Amniotic stem cell (primary cell): Measurements from ENCODE around the gene SLC25A53.
"Not testable (repeated sequence)": the region's sequence is repeated elsewhere in the genome, so short reads cannot be mapped to it uniquely, and the experiment has no call there.

Experiments
- DNase-seq: peaks from one replicate; lab custom pipeline; 2025; lab: John Stamatoyannopoulos, UW

The SLC25A53 gene

DNA sequence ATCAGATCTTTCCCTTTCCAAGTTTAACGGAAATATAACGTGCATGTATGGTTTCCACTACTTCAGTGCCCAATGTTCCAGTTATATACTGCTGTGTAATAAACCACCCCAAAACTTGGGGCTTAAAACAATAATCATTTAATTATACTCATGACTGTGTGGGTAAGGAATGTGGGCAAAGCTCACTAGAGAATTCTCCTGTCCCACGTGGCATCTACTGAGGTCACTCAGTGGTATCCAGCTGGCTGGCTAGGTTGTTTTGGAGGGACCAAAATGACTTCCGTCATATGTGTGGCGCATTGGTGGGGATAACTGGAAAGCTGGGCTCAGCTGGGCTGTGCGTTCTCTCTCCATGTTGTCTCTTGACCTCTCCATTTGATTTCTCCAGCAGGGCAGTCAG is 26.0 kb downstream of the SLC25A53 start:
- DNase-seq = no peak

DNA sequence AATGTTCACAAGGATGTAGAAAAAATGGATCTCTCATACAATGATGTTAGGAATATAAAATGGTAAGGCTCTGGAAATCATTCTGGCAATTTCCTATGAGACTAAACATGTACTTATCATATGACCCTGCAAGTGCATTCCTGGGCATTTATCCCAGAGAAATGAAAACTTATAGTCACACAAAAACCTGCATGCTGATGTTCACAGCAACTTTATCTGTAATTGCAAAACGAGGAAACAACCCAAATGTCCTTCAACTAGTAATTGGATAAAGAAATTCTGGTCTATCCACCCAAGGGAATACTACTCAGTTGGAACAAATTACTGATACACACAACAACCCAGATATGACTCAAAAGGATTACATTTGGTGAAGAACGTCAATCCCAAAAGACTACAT is 30.0 kb downstream of the SLC25A53 start:
- no peak for DNase-seq

DNA sequence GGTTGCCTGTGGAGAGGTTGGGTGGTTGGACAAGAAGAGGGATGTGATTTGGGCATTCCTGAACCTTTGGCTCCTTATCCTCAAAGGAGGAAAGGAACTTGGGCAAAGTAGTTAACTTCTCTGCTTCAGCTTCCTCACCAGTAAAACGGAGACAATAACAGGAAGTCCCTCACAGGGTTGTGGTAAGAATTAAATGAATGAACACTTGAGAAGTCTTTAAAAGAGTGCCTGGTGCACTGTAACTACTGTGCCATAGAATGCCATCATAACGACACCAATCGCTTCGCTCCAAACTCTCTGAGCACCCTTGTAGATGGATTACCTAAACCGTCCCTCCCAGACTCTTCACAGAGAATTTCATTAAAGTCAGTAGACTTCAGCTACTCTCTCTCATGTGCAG is 34.0 kb downstream of the SLC25A53 start:
- no peak for DNase-seq

DNA sequence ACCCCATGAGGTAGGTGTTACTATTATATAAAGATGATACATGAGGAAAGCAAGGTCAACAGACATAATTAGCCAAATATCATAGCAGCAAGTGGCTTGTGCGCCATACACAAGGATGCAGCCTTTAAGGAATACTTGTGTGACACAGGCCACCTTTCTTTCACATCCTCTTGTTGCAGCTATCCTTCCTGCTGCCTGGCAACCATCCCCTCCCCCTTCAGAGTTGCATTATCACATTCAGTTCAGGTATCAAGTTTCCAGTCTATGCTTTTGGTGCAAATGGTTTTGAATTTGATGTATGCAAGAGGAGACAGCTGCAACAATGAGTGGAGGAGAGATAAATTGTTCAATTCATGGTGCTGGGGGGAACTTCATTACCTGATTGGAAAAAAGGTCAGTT is 38.0 kb downstream of the SLC25A53 start:
- no peak for DNase-seq

DNA sequence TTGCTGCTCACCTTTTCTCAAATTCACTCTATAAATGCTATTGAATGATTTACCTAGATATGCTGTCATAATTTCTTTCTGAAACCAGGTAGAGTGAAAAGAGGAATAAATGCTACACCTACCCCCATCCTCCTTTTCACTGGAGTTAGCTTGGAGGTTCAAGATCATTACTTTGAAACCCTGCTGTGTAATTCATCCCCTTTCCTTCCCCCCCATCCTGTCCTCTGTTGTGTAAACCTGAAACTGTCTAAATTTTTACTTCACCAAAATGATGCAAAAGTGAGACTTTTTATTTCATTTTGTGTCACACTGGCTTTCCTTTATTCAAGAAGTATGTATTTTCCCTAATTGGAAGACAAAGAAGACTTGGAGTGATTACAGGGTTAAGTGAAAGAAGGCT is 39.0 kb downstream of the SLC25A53 start:
- DNase-seq = no peak

DNA sequence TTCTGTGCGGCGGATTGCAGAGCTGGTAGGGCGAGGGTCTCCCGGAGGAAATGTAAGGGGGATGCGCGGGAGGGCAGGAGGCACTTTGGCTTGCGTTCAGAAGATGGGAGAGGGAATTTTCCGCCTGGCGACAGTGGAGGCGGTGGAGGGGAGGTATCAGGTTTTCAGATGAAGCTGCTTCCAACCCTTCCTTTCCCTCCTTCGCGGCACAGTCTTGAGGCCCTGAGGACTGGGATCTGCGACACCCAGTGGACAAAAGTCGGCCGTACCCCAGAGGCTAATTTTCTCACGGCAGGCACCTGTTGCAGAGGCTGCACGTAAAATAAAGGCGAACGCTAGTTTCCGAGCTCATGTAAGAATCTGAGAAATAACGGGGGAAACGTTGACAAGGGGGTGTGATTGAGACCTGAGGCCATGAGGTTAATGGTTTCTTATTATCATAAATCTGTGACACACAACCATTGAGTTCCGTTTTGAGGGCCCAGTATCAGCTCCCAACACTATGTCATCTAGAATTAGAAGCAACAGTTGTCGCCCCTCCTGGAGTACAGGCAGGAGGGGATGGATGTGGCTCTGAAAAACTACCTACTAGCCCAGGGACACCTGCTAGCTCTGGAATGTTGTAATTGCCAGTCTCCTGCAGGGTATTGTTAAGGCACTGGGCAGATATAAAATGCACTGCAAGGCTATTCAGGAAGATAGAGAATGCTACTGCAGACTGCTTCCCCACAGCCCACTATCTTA is 43.4 kb downstream of the SLC25A53 start:
- peak; percentile 15 for DNase-seq

DNA sequence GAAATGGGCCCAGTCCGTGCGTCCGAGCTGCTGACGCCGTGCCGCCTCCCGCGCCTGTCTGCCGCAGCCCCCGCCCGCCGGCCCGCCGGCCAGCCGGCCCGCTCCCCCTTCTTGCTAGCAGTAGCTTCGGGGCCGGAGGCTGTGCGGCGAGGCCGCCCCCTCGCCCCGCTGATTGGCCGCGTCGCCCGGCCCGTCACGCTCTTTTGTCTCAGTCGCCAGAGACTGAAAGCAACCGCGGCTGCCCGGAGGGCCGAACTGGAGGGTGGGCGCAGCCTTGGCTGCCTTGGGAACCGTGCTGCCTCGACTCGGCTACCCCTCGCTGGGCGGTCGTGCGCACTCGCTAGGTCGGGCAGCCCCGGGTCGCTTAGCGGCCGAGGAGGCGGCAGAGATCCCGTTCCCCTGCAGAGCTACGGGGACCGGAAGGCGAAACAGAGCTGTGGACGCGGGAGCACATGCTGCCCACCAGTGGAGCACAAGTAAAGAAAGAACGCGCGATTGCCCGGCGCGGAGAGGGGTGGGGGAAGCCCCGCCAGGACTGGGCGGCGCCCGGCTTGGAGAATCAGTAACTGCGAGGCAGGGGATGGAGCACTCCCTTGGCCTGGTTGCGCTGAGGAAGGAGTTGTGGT is 44.4 kb downstream of the SLC25A53 start, which contains the start of gene ZCCHC18:
Gene ZCCHC18, plus strand, starts transcription at position 198 of the 626 bp plus-strand sequence. CDS start 1,589 bp downstream, outside the sequence.
- DNase-seq = no peak

DNA sequence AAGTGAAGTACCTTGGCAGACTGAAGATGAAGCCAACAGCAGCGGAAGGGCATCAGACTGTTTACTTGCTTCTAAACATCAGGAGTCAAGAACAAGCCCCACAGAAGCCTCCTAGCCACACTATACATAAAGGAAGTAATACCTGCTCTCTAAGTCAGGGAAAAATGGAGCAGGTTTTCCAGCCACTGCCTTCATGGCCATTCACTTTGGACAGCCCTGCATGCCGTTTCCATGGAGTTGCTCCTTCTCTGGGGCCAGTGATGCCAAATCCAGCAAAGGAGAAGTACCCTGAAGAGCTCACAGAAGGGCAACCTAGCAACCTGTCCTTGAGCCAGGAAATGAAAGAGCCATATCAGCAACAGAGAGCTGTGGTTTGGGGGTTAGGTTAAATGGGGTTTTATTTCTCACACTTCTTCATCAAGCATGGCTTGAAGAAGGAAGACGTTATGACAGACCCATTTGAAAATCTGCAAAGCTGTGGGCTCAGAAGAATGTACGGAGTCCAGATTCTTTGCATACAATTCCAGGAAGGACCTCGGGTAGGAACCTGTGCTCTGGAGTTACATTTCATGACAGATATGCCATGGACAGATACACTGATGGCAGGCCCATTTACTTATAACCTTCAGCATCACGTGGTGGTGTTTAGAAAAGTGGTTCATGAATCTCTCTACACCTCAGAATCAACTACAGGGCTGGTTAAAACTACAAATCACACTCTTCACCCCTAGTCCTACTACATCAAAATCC is 46.1 kb downstream of the SLC25A53 start:
- not testable (repeated sequence) for DNase-seq

DNA sequence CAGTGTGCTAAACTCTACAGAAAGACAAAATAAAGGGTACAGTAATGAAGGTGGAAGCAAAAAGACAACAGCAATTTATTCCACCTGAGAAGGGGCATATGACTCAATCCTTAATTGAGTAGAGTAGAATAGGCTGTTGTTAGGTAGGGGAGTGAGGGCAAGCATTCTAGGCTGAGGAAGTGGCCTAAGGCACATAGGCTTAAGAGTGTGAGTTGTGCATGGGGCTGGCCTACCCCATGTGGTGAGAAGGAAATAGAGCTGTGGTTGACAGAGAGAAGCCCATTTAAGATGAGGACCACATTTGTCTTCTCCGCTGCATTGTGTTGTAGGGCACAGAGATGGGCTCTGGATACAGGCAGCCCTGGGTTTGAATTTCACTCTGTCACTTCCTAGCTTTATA is 47.9 kb downstream of the SLC25A53 start:
- DNase-seq = no peak

DNA sequence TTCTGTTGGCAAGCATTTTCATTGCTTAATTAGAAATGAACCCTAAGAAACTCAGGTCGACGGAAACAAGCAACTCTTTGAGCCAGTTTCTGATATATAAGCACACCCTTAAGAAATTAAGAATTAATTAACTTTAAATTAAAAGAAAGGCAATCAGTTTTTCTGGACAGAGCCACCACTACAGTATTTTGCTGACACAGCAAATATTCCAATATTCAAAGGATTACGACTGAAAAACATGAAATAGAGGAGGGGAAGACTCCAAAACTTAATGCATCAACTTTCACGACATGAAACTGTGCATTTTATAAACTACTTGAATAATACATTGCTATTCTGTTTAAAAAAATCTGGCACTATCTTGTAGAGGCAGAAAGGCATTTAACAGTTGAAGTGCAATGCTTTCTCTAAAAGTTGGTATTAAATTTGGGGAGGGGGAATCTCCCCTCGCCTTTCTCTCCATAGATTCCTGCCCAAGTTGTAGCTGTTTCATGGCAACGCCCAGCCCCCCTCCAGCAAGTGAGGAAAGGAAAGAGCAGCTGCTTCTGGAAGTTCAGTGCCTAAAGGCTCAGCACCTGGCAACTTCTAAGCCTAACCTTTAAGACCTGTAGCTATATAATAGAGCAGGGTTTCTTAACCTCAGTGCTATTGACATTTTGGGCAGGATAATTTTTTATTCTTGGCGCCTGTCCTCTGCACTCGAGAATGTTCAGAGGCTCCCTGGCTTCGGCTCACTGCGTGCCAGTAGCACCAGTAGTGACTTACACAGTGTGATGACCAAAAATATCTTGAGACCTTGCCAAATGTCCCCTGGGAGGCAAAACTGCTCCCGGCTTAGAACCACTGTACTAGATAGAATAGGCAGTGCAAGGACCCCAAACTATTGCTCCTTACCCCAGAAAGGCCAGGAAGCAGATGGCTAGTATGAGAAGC is 51.2 kb downstream of the SLC25A53 start:
- no peak for DNase-seq

DNA sequence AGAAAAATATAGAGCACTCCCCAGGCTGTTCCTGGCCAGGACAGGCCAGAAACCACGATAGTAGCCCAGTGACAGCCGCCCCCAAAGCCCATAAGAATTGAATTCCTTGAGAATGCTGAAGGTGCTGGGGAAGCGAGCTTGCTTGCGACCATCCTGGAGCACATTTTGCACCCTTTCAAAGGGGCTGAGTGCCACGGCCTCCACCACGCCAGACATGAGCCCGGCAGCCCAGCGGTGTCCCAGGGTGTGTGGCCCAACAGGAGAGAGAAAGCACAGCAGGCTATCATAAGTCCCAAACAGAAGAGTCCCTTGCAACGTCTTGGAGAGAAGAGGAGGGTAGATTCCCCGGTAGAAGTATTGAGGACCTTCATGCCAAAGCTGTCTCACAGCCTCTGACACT is 52.1 kb downstream of the SLC25A53 start:
- DNase-seq = no peak

DNA sequence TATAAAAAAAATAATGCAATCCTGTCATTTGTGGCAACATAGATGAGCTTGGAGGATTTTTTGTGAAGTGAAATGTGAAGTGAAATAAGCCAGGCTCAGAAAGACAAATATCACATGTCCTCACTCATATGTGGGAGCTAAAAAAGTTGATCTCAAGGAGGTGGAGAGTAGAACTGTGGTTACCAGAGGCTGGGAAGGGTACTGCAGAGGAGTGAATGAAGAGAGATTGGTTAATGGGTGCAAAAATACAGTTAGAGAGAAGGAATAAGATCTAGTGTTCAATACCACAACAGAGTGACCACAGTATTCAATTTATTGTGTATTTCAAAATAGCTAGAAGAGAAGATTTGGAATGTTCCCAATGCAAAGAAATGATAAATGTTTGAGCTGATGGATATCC is 57.9 kb downstream of the SLC25A53 start:
- no peak for DNase-seq

DNA sequence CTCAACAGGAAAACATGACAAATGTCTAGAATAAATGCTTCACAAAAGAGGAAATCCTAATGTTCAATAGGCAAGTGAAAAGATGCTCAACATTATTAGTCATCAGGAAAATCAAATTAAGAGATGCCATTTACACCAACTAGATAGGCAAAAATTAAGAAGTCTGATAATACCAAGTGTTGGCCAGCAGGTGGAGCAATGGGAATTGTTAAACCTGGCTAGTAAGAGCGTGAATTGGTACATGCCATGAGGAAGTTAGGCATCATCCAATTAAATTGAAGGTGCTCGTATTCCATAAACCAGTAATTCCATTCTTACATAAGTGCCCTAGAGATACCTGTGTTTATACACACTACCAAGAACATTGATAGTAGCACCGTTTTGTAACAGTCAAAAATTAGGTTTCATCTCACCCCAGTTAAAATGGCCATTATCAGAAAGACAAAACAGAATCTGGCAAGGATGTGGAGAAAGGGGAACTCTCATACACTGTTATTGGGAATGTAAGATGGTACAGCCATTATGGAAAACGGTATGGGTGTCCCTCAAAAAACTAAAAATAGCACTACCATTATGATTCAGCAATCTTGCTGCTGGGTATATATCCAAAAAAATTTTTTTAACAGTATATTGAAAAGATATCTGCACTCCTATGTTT is 58.5 kb downstream of the SLC25A53 start:
- peak; percentile 32 for DNase-seq

DNA sequence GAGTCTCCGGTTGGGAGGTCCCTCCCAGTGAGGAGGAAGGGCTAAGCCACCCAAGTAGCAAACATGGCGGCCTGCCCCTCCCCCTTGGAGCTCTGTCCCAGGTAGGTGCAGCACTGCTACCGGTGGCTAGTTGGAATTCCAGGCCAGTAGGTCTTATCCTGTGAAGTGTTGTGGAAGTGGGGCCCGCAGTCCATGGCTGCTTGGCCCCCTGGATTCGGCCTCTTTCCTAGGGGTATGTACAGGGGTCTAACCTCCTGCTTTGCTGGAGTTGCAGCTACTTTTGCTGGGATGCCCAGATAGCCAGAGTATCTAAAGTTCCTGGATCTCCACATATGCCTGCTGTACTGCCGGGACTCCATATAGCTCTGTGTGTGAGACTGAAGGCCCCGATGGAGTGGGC is 70.9 kb downstream of the SLC25A53 start:
- DNase-seq = no peak

DNA sequence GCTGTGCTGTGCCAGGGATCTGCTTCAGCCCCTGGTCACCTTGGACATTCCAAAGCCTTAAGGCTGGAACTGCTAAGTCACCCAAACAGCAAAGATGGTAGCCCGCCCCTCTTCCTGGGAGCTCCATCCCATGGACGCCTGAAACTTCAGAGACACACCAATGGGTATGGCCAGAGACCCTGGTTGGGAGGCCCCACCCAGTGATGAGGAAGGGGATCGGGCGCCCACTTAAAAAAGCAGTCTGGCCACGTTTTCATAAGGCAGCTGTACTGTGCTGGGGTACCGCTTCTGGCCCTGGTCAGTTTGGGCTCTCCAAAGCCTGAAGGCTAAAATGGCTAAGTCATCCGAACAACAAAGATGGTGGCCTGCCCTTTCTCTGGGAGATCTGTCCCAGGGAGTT is 71.3 kb downstream of the SLC25A53 start:
- DNase-seq = no peak

DNA sequence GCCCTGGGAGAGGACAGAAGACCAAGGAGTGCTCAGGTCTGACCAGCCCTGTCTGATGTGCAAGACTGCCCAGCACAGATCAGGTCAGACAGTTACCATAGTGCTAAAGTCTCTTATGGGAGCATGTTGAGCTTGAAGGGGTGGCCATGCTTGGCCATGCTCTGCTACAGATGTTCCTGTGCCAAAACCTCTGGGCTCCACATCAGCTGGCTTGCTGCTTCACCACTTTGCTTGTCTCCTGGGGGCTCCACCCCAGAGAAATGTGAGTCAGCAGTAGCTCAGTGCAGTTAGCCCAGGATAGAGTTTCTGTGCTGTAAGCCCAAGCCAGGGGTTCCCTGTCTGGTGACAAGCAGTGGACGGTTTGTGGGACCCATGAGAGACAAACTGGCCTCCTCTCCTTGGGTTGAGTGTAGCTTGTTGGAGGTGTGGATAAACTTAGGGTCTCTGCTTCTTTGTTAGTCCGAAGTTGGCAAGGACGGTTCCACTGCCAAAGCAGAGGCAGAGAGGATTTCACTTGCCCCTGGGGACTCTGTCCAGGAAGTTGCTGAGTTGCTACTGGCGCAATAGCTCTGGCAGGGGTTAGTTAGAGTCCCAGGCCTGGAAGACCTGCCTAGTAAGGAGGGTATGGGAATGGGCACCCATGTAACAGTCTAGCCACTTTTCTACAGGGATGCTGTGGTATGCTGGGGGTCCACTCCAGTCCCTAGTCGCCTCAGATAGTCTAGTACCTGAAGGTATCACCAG is 72.1 kb downstream of the SLC25A53 start:
- DNase-seq = no peak

DNA sequence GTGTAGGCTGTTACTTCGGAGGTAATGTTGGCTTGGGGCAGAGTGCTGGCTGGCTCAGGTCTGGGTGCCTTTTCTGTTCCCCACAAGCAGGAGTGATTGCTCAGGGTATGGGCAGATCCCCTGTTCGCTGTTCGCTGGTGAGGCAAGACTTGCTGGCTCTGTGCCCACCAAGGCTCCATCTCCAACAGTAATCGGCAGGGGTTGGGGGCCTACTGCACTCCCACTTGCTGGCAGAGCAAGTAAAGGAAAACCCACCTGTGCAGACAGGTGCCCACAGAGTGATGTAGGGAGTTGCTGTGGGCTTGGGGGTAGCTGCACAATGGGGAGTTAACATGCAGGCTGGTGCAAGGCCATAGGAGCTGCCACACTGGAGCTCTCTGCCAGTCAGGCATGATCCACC is 72.7 kb downstream of the SLC25A53 start:
- no peak for DNase-seq

DNA sequence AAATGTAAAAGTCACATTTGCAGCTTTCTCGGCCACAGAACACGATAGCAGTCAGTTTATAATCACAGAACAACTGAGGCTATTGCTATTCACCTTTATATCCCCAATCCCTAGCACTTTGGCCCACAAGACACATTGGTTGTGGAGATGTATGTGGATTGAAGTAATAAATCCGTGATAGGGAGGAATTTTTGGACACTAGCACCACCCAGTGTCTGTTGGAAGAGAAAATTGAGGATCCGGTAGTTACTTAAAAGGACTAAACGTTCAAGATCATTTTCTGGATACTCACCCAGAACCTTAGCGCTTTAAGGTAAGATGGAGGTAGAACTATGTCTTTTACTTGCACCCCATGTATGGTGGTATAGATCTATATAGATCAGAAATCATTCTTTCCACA is 79.0 kb downstream of the SLC25A53 start:
- not testable (repeated sequence) for DNase-seq

DNA sequence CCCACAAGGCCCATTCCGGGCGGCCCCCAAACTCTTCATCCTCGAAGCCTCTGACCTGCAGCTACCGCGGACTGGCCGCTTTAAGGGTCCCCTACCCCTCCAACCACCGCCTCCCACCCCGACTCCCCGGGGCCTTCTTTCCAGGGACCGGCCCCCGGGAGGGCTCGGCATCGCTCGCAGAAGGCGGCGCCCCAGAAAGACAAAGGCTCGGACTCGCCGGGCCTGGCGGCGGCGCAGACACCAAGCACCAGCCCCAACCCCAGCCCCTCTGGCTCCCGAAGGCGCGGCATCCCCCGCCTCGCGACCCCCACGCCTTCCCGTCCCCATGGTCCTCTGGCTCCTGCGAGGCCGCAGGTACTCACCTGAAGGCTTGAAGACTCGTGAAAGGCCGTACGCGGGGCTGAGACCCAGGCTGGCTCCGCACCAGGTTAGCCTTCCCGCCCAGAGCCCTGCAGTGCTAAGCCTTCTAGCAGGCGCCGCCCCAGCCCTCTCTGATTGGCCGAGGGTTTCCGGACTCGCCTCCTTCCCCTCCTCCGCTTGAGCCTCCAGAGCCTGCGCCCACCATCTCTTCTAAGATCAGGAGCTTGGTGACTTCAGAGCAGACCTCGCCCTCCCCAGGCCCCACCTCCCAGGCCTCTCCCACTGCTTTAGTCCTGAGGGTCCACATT is 80.9 kb downstream of the SLC25A53 start, which contains the start of gene TMSB15C:
Gene TMSB15C, minus strand, starts transcription at position 459 of the 668 bp plus-strand sequence.
- not testable (repeated sequence) for DNase-seq

DNA sequence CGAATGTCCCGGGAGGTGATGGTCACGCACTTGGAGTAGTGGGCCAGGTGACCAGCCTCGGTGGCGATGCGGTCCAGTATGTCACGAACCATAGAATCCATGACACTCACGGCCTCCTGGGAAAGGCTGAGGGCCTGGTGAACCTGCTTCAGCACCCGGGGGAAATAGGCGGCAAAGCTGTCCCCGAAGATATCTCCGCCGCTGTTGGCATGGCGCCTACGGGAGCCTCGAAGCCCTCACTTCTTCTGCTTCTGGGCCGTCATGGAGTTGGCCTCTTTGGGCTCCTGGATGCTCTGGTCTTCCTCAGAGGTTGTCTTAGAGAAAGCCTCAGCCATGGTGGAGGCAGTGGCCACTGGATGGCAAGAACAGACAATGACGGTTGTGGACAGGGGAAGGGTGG is 94.2 kb downstream of the SLC25A53 start:
- DNase-seq = not testable (repeated sequence)
